ENCODE measurements around the gene ABCD1. TPM values are rescaled to one million over a fixed set of nuclear protein-coding genes. Genes with fewer than 3 reads are reported as not detected.

The ABCD1 gene
- total and polyA plus RNA-seq, 9 of the 15 experiments (the other 6 are each of a cell fraction or from before 2014, with no cell fraction given) = 0.07 to 6.9 (median 2.2) TPM

DNA sequence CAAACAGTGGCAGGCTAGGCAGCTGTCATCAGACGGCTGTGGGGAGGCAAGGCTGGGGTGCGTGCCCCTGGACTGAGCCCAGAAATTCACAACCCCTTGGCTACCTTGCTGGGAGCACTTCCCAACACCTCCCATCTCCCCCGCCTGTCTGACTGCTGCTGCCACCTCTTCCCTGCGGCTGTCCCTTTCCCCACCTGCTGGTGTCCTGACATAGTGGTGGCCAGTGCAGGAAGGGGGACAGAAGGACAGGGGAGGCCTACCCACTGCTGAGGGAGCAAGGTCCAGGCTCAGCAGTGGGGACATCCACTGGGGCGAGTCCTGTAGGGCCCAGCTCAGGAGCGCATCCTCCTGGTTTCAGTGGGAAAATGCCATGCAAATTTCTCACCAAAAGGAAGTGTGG is 3.4 kb downstream of the ABCD1 start:
- intact Hi-C loops (cut with micrococcal nuclease) (no loop called here), in situ Hi-C loops (cut with MboI) (no loop called here)
- no peak overlapping the region for H3K4me2 ChIP-seq (ENCODE audit: insufficient read depth, low read length)
- no peak overlapping the region for H3K4me3 ChIP-seq
- ATAC-seq (no peak), DNase-seq (ENCODE audit: extremely low read depth in 1 of 4, low spot score in 3 of 4) (no peak), FAIRE-seq (no peak)
- H3K27me3 ChIP-seq (ENCODE audit: control insufficient read depth in 2 of 2, insufficient read depth in 2 of 2, low read length in 2 of 2) = no peaks in the 10 kb centered on the region
- H3K36me3 ChIP-seq (ENCODE audit: control insufficient read depth, insufficient read depth, low read length) = peaks cover 1% of the 10 kb centered on the region
- no TSS peak for BruUV-seq (replicated peaks)
- WGBS (ENCODE audit: insufficient coverage, low coverage, missing lambda C conversion rate) = 79% methylated on average over 6 of the region's 6 CpGs
- 0 out of 4 replicates have a peak overlapping the region, but pooled peaks of 1 of the 2 experiments have one; percentile 9 for H3K9ac ChIP-seq (ENCODE audit: insufficient read depth in 1 of 2, low read depth in 2 of 2, low read length in 2 of 2)
- H3K79me2 ChIP-seq (ENCODE audit: control insufficient read depth, insufficient read depth, low read length) = peaks cover 30% of the 10 kb centered on the region
- peaks cover 4% of the 10 kb centered on the region for H4K20me1 ChIP-seq (replicated peaks; ENCODE audit: control insufficient read depth, insufficient read depth, low read length)
- H3K9me1 ChIP-seq (ENCODE audit: control insufficient read depth, insufficient read depth, low read length) = no peaks in the 10 kb centered on the region
- ChIA-PET CTCF (ENCODE audit: low intra/inter-chr PET ratio) (no interaction called here), POLR2A (interaction anchor here (0.6 kb wide), 1 partner anchor 54 kb away, joined by 3 read pairs; no protein-coding TSS in a partner anchor)
- H3K4me1 ChIP-seq (replicated peaks in 1 of 2; ENCODE audit: control insufficient read depth in 2 of 2, insufficient read depth in 2 of 2, low read length in 2 of 2) = peaks cover 28 to 58% of the 10 kb centered on the region in 2 experiments
- TF ChIP-seq IRF2 (CRISPR knock-in tag; IDR thresholded peaks at IDR 0.05) (no peak), CTCF (IDR thresholded peaks at IDR 0.05 in 2 of 3, conservative IDR thresholded peaks at IDR 0.05 in 1 of 3; ENCODE audit: insufficient read depth in 2 of 3, low read depth in 1 of 3, low read length in 3 of 3) (0 out of 6 replicates have a peak, but pooled peaks of 2 of the 3 experiments have one; percentile 3 to 22)
- 0 out of 2 replicates have a peak, but pooled peaks cover 2% of the 10 kb centered on the region for H3K9me3 ChIP-seq (replicated peaks; ENCODE audit: control insufficient read depth, insufficient read depth, low read depth, low read length)
- no peak overlapping the region for H3K27ac ChIP-seq (ENCODE audit: extremely low read depth, low read depth, low read length)
- H2AFZ ChIP-seq (ENCODE audit: low read depth, low read length) = no peak overlapping the region
